ENCODE data around the gene PRPF18.
A peak's percentile ranks its signal among the peaks of the same experiment; 100 is the strongest.
"Not testable (repeated sequence)": the region's sequence is repeated elsewhere in the genome, so short reads cannot be mapped to it uniquely, and the experiment has no call there.

PRPF18 gene, protein sequence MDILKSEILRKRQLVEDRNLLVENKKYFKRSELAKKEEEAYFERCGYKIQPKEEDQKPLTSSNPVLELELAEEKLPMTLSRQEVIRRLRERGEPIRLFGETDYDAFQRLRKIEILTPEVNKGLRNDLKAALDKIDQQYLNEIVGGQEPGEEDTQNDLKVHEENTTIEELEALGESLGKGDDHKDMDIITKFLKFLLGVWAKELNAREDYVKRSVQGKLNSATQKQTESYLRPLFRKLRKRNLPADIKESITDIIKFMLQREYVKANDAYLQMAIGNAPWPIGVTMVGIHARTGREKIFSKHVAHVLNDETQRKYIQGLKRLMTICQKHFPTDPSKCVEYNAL

DNA sequence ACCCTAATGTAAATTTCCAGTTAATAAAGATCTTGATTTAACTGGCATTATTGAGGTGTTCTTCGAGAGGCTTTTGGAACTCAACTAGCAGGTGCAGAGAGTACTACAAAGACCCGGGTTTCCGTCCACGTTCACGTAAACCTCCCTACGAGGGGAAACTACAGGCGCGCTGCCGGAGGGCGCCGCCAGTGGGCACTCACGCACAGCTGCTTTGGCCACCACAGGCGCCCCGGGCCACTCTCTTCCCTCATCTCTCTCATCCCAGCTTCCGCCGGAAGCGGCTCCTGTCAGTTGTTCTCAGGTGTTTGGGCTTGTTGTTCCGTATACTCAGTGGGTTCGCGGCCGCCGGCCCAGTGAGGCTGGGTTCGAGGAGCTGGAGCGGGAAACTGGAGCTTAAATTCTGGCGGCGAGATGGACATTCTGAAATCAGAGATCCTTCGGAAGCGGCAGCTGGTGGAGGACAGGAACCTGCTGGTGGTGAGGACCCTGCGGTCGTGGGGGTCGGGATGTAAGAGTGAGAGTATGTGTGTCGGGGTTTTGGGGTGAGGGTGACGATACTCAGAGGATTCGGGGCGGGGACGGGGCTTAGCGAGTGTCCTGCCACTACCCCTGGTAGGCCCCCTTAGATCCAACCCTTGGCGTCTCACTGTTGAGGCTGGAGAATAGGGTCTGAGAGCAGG, at the start of gene PRPF18:
Gene PRPF18 (plus strand): TSS at position 290 of the 680 bp plus-strand sequence. CDS start 122 bp downstream, at position 412.
- peak; percentile 96 for DNase-seq

DNA sequence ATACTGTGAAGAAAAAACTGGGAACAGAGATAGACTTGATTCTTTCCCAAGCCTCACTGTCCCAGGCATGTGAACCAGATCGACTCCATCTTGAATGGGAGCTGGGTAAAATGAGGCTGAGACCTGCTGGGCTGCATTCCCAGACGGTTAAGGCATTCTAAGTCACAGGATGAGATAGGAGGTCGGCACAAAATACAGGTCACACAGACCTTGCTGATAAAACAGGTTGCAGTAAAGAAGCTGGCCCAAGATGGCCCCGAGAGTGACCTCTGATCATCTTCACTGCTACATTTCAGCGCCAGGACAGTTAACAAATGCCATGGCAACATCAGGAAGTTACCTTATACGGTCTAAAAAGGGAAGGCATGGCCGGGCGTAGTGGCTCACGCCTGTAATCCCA, 48.8 kb upstream of the PRPF18 start:
- DNase-seq, result not testable (repeated sequence)

DNA sequence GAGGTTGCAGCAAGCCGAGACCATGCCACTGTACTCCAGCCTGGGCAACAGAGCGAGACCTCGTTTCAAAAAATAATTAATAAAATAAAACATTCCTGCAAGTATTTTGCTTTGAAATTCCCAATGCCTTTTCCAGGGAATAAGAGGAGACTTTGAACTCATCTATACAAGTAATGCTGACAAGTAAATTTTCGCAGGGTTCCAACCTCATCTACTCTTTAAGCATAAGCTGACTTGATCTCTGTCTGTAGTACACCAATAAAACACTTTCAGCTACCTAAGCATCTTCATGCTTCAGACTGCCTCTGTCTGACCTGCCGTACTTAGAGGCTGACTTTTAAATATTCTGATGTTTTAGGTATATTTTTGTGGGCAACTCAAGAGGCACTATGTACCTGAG, 44.2 kb upstream of the PRPF18 start:
- DNase-seq, result no peak

DNA sequence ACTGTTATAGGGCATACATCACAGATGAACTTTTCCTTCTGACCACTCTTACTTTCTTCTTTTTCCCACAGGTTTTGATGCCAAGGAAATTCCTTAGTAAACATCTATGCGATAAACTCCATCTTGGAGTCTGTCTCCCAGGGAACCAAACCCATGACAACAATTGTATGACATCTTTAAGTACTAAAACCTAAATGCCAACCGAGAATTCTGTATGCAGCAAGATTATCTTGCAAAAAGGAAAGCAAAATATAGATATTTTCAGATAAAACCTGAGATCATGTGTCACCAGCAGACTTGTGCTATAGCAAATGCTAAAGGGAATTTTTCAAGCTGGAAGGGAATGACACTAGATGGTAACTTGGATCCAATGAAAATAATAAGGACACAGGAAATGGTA, 36.0 kb upstream of the PRPF18 start:
- no peak for DNase-seq

DNA sequence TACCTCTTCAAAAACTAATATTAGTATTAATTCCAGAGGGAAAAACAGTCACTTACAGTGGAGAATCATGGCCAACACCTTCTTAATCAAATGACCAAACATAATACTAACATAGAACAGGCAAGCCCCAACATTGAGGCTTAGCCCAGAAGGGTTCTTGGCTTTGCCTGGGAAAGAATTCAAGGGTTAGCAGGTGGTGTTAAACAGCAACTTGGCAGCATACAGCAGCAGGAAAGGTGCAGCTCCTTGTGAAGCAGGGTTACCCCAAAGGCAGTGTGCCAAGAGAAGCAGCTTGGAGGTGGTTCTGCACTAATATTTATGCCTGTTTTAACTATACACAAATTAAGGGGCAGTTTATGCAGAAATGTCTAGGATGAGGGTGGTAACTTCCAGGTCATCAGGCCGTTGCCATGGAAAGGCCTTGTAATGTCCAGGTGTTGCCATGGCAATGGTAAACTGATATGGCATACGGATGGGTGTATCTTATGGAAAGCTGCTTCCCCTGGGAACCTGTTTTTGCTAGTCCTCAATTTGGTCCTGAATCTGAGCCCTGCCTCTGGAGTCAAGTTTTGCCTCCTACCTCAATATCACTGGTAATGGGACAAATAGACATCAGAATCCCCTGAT, 30.8 kb upstream of the PRPF18 start:
- DNase-seq, result no peak

DNA sequence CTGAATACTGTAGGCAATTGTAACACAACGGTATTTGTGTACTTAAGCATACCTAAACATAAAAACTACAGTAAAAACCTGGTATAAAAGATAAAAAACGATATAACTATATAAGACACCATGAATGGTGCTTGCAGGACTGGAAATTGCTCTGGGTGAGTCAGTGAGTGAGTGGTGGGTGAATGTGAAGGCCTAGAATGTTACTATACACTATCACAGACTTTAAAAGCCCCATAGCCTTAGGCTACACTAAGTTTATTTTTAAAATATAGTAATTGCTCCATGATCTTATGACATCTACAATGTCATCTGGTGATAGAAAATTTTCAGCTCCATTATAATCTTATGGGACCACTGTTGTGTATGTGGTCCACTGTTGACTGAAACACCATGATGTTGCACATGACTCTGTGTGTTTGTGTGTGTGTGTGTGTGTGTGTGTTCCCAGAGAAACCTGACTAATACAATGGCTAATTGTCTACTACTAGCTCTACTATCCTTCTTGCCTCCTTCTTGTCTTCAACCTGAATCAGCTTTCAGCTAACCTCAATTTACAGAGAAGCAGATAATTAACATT, 27.6 kb upstream of the PRPF18 start:
- no peak for DNase-seq

DNA sequence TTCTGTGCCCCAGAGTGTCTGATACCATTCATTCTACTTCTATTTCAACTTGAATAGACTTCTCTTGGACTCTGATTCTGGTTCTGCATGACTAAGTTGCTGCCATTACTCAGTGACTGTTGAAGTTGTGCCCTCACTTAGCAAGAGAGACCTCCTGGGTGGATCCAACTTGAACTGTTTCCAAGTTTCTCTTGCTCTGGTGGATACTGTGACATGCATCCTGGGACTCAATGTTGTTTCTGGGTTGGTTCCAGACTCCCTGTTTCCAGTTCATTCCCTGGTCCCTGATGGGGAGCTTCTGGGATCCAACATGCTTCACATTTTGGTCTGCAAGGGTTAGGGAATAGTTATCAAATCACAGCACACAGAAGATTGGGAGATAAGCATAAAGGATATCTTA, 26.2 kb upstream of the PRPF18 start:
- no peak for DNase-seq

DNA sequence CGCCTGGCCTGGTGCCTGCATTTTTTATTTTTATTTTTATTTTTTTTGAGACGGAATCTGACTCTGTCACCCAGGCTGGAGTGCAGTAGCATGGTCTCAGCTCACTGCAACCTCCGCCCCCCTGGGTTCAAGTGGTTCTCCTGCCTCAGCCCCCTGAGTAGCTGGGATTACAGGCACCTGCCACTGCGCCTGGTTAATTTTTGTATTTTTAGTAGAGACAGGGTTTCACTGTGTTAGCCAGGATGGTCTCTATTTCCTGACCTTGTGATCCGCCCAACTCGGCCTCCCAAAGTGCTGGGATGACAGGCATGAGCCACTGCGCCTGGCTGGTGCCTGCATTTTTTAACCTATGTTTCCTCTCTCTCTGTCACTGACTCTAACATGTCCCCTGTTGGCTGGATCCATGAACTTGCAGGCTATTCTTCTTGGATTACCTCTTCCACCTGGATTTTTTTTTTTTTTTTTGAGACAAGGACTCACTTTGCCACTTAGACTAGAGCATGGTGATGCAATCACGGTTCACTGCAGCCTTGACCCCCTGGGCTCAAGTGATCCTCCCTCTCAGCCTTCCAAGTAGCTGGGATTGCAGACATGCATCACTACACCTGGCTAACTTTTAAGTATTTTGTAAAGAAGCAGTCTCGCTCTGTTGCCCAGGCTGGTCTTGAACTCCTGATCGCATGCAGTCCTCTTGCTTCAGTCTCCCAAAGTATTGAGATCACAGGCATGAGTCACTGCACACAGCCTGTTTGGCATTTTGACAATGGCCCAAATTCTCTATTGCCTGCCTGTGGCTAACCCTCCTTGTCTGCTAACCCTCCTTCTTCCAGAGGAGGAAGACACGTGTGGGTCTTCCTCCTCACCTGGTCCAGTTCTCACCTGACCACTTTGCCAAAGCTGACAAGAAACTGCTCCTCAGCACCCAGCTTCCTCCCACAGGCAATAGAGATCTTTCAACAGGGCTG, 23.0 kb upstream of the PRPF18 start:
- no peak for DNase-seq

DNA sequence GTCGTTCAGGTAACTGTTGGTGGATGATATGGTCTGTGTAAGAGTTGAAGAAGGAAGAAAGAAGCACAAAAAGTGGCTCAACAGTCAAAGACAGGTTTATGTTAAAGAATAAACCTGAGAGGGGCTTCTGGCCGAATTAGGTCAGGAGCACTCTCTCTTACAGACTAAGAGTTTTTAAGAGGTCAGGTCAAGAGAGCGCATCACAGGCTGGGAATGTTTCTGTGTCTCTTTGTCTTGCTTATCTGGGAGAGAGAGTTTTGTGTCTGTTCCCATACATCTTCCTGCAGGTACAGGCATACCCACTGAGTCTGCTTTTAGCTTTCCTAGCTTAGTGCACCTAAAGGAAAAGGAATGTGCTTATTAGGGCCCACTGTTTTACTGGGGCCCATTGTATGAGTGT, 22.2 kb upstream of the PRPF18 start:
- no peak for DNase-seq

DNA sequence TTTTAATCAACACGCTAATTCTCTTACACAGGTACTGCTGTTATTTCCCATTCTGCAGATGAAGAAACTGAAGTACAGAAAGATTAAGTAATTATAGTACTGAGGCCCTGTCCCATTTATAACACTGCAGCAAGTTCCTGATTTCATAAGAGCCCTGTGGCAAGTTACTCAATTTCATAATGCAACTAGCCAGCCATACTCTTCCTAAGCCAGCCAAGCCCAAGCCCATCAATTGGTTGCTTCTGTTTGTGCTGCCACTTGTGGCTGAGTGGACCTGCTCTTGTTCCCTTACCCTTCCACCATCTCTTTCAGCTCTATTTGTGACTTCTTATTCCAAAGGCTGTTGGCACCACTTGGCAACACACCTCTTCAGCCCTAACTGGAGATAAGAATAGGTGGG, 19.7 kb upstream of the PRPF18 start:
- DNase-seq, result no peak

DNA sequence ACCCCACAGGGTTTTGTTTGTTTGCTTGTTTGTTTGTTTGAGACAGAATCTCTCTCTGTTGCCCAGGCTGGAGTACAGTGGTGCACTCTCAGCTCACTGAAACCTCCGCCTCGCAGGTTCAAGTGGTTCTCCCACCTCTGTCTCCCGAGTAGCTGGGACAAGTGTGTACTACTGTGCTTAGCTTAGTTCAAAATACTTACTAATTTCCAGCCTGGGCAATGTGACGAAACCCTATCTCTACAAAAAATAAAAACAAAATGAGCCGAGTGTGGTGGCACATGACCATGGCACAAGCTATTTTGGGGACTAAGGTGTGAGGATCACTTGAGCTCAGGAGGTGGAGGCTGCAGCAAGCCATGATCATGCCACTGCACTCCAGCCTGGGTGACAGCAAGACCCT, 15.2 kb upstream of the PRPF18 start:
- no peak for DNase-seq

DNA sequence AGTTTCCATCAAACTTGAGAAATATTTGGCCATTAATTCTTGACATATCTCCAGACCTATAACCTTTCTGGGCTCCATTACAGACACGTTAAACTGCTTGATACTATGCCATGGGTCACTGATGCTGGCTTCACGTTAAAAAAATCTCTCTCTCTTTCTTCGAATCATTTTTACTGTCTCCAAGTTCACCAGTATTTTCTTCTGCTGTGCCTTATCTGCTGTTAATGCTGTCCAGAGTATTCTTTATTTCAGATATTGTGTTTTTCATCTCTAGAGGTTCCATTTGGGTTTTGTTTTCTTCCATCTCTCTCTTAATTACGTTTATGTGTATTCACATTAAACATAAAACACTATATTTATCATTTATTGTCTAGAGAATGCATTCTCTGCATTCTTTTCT, 12.8 kb upstream of the PRPF18 start:
- DNase-seq, result no peak

DNA sequence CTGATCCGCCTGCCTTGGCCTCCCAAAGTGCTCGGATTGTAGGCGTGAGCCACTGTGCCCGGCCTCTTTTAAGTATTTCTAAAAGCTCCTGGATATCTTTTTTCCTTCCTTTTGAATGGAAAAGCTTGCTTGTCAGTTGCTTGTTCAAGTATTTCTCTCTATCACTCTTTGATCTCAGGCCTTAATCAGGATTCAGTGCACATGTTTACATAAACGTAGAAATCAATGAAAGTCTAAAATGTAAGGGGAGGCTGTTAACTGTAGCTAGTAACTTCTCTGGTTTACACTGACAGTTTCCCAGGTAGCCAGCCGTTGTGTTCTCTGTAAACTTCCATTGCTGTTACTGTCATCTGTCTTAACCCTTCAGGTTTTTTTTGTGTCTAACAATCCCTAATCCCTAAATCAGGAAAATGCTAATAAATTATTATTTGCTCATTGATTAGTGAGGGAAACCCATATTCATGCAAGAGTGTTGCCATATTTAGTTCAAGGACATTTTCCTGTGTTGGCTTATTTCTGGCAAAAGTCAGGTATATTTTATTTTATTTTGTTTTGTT, 1.5 kb upstream of the PRPF18 start:
- DNase-seq, result no peak

DNA sequence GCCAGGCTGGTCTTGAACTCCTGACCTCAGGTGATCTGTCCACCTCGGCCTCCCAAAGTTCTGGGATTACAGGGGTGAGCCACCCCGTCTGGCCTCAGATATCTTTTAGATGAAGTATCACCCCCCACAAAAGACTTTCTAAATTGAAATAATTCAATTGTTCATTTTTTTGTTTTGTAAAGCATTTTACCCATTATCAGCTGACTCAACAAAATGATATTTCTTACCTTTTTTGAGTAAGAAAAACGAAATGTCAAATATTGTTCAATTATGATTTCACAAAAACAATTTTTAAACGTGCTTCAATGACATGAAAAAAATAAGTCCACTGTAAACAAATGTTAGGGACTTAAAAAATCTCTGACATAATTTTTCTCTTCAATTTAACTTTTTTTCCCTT, 822 bp upstream of the PRPF18 start:
- no peak for DNase-seq

DNA sequence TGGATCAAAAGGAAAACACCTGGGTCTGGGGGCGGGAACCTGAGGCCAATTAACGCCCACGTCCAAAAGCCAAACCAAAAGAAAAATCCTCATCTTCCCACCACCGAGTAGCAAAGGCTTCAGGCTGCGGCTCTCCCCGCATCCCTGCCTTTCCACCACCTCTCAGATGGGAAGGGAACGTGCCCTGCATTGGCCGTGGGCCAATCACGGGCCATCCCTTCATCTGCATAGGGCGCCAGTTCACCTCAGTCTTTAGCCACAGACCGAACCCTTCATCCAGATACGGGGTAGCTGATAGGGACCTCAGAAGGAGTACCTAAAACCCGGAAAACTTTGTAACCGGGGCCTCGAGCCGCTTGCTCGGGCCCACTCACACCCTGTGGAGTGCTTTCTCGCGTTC, 626 bp downstream of the PRPF18 start:
- DNase-seq, result no peak

DNA sequence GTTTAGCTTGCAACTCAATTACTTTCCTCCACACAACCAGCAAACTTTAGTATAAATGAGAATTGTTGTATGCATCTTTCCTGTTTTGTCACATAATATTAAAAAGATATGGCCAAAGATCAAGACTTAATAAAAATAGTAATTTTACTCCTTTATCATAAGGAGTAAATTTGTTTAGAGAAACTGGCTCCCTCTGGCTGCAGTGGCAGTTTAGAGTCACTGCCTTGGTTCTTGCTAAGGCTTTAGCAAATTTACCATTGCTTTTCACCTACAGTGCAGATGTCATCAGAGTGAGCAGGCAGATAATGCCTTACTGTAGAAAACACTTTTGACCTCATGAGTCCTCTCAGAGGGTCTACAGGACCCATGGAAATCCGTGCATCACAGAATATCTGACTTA, 2.6 kb downstream of the PRPF18 start:
- no peak for DNase-seq

DNA sequence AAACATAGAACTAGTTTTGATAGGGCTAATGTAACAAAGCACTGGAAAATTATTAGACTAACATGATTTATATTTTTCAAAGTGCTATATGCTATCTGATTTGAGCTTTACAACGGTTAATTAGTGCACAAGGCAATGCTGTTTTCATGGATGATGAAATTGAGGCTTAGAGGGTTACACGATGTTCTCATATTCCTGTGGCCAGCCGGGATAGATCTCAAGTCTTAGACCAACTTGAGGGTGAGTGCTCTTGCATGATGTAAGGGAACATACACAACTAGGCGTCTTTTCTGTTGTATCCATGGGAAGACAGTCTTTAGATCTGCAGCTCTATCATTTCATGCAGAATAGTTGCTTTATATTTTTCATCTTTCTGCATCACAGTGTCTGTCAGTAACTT, 4.1 kb downstream of the PRPF18 start:
- no peak for DNase-seq

DNA sequence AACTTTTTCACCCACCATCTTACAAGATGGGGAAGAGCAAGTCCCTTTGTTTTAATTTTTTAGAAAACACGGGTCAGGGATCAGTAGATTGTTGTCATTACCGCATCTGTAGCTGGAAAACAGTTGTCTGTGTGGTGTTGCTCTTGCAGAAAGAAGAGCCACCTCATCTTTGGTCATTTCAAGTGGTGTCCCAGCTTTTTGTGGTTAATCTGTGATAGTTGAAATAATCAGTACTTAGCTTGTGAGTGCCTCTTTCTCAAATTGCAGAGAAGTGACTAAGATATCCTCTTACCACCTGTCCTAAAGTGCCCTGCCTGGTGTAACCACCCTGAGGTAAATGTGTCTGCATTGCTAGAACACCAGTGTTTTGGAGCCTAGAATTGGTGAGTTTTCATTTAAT, 5.5 kb downstream of the PRPF18 start:
- no peak for DNase-seq

DNA sequence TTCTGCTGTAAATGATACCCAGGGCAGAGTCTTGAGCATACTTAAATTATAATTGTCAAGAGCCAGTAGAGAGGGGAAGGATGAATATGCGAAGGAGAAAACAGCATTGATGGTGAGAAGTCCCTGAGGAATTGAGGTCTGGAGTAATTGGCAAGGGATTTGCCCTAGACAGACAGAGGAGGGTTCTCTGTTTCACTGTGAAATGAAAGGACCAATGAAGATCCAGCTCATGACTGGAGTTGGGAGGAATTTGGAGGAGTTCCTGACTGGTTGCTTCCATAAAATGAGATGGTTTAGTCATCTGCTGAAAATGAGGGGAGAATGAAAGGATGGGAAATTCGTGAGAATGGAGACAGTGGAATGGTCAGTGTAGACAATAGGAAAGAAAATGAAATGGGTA, 6.8 kb downstream of the PRPF18 start:
- no peak for DNase-seq

DNA sequence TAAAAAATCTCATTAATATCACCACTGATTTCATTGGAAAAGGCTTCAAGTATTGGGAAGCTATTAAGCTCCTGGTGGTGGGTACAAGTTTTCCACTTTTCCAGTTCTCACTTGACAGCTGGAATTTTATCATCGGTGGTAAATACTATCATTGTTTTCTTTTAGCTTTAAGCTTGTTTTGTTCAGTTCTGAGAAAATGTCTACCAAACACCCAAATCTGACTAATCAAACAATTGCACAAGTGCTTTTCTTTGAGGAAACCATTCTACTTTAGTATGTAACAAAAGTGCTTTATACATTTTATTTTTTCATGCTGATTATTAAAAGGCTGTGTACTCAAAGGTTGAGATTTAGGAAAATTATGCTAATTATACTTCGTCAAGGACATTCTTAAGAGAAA, 7.9 kb downstream of the PRPF18 start:
- no peak for DNase-seq

DNA sequence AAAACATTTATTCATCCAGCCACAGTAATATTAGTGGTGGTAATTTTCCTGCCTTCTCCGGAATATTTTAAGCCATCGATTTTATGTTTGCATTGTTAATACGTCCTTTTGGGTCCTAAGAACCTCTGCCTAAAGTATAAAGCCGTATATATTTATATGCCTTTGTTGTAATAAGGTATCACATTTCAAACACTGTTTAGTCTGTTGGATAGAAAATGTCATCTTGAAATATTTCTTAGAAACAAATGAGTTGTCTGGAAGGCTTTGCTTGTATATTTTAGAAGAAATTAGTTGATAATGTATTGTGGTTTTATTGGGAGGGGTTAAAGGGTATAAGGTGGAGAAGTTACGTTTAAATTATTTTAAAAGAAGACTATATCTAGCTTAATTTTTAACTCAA, 11.1 kb downstream of the PRPF18 start:
- DNase-seq, result no peak

DNA sequence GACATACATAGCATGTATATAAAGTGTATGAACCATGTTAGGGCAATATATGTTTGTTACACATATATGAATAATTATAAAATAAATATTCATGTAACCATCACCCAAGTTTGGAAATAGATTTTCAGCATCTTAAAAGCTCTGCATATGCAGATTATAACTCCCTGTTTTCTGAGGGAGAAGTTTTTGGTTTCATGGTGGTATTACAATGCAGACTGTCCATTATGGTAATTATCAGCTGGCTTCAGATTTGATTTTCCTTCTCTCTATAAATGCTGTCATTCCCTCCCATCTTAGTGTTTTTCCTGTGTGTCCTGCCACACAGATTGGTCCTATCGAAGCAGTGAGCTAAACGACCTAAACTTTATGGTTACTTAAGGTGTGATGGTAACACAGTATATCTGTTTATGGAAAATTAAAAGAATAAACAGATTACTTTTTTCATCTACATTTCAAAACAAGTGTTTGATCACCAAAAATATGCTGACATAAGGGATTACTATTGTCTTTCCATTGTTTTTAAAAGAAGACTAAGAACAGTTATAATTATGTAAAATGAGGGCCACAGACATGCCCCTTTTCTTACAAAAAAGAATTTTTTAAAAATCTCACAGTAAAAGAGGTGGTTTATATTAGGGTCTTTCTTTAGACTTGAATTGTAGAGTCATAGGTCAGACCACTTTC, 17.7 kb downstream of the PRPF18 start:
- no peak for DNase-seq

Measured in stimulated activated CD4-positive, alpha-beta T cell treated with anti-CD3 and anti-CD28 coated beads, Interleukin-4, amount 100 ng/mL, for 1 hour (primary cell).